ENCODE results near the gene FTO.

DNA sequence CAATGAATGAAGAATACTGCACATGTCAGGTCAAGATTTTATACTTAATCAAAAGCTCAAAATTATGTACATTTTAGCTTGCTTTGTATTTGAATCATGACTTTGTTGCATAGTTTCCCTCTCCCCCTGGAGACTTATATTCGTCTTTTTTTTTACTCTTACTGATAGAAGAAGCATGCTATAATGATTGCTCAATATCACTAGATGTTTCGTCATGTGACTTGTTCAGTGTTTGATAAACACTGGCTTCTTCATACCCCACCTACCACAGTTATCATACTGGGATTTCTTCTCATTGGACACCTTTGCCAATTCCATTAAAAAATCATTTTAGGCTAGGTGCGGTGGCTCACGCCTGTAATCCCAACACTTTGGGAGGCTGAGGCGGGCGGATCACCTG is 148.7 kb downstream of the FTO start:
- TF ChIP-seq POLR2A (IDR thresholded peaks at IDR 0.05) (no peak), EP300 (IDR thresholded peaks at IDR 0.05) (no peak)
- TF ChIP-seq, protein P1, sequence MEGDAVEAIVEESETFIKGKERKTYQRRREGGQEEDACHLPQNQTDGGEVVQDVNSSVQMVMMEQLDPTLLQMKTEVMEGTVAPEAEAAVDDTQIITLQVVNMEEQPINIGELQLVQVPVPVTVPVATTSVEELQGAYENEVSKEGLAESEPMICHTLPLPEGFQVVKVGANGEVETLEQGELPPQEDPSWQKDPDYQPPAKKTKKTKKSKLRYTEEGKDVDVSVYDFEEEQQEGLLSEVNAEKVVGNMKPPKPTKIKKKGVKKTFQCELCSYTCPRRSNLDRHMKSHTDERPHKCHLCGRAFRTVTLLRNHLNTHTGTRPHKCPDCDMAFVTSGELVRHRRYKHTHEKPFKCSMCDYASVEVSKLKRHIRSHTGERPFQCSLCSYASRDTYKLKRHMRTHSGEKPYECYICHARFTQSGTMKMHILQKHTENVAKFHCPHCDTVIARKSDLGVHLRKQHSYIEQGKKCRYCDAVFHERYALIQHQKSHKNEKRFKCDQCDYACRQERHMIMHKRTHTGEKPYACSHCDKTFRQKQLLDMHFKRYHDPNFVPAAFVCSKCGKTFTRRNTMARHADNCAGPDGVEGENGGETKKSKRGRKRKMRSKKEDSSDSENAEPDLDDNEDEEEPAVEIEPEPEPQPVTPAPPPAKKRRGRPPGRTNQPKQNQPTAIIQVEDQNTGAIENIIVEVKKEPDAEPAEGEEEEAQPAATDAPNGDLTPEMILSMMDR (IDR thresholded peaks at IDR 0.05), result no peak

Data from tibial nerve (tissue), 4 donors.